SK-N-SH treated with all-trans-retinoic acid at 6 μM for 48 hours (cell line): ENCODE results near the gene MYBPC3.

Experiments used
- BACH2 ChIP-seq: fragments of 250-450 bp; sonication (Bioruptor Pico); IDR thresholded peaks from 2 replicates; pipeline ENCODE4 v1.9.0; 2021; ENCODE audit warnings: mild to moderate bottlenecking, borderline replicate concordance
- CSDC2 ChIP-seq: fragments of 250-450 bp; sonication (Bioruptor Pico); IDR thresholded peaks from 2 replicates; pipeline ENCODE4 v1.5.0; 2020; ENCODE audit warnings: mild to moderate bottlenecking, moderate library complexity
- ESRRG ChIP-seq: fragments of 250-450 bp; sonication (Bioruptor Pico); IDR thresholded peaks from 2 replicates; pipeline ENCODE4 v1.6.1; 2021; ENCODE audit warnings: mild to moderate bottlenecking
- OSR1 ChIP-seq: fragments of 250-450 bp; sonication (Bioruptor Pico); IDR thresholded peaks from 2 replicates; pipeline ENCODE4 v1.8.0; 2022; ENCODE audit warnings: moderate library complexity, mild to moderate bottlenecking, inconsistent platforms
- PPARA ChIP-seq: fragments of 250-450 bp; sonication (Bioruptor Pico); IDR thresholded peaks from 2 replicates; pipeline ENCODE4 v1.5.0; 2020; ENCODE audit warnings: mild to moderate bottlenecking, borderline replicate concordance
- TOX ChIP-seq: fragments of 250-450 bp; sonication (Bioruptor Pico); IDR thresholded peaks from 2 replicates; pipeline ENCODE4 v1.8.0; 2021; ENCODE audit warnings: mild to moderate bottlenecking, moderate library complexity, borderline replicate concordance
- ZFP3 ChIP-seq: fragments of 250-450 bp; sonication (Bioruptor Pico); IDR thresholded peaks from 2 replicates; pipeline ENCODE4 v1.5.0; 2020; ENCODE audit warnings: mild to moderate bottlenecking, moderate library complexity
- ZFP30 ChIP-seq: fragments of 450-650 bp; formaldehyde crosslinking; IDR thresholded peaks from 2 replicates; pipeline ENCODE4 v1.5.0; 2022; ENCODE audit warnings: mild to moderate bottlenecking, moderate library complexity
- ZNF565 ChIP-seq: fragments of 450-650 bp; formaldehyde crosslinking; conservative IDR thresholded peaks from 2 replicates; pipeline ENCODE4 v1.5.0; 2020; ENCODE audit warnings: low read depth, mild to moderate bottlenecking, moderate library complexity
- ZNF70 ChIP-seq: fragments of 450-650 bp; formaldehyde crosslinking; IDR thresholded peaks from 2 replicates; pipeline ENCODE4 v1.5.0; 2020; ENCODE audit warnings: mild to moderate bottlenecking, moderate library complexity
- ZNF8 ChIP-seq: fragments of 450-650 bp; formaldehyde crosslinking; IDR thresholded peaks from 2 replicates; pipeline ENCODE4 v1.5.0; 2020; ENCODE audit warnings: mild to moderate bottlenecking, moderate library complexity
- TF ChIP-seq, protein P1 (sequence below): fragments of 250-450 bp; sonication (Bioruptor Pico); IDR thresholded peaks from 2 replicates; pipeline ENCODE4 v1.8.0; 2020; ENCODE audit warnings: mild to moderate bottlenecking, moderate library complexity, borderline replicate concordance
- TF ChIP-seq, protein P2 (sequence below): fragments of 250-450 bp; sonication (Bioruptor Pico); IDR thresholded peaks from 2 replicates; pipeline ENCODE4 v1.8.0; 2021; ENCODE audit warnings: low read depth, mild to moderate bottlenecking, moderate library complexity, borderline replicate concordance
- TF ChIP-seq, protein P3 (sequence below): fragments of 250-450 bp; sonication (Bioruptor Pico); IDR thresholded peaks from 2 replicates; pipeline ENCODE4 v1.5.1; 2020; ENCODE audit warnings: low read depth, mild to moderate bottlenecking, moderate library complexity

DNA sequence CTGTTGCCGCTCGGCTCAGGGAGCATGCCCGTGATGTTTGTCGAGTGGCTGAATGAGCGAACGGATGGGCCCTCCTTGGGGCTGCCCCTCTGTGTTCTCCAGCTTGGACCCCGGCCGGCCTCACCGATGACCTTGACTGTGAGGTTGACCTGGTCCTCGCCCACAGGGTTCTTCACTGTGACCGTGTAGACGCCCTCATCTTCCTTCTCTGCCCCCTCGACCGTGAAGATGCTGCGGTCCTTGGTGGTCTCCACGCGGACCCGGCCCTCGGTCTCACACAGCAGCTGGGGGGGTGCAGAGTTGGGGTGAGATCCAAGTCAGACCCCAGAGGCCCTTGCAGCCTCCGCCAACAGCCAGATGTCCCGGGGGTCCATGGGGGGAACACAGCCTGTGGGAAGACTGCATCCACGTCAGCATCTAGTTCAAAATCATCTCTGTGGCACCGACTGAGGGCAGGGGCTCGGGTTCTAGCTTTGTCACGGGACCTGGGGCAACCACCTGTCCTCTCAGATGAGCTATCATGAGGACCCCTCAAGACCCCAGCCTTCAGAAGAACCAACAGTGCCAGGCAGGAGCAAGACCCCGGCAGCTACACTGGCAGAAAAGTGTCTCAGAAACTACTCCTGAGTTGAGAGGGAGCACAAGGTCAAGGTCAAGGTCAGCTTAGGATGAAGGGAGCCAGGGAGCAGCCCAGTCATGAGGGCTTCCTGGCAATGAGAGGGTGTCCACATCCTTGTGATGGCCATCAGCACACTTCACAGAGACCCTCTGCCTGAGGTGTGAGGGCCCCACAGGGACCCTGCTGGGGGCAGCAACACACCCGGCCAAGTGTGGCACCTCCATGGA lies 13.9 kb downstream of the MYBPC3 start:
- TF ChIP-seq, protein P1, sequence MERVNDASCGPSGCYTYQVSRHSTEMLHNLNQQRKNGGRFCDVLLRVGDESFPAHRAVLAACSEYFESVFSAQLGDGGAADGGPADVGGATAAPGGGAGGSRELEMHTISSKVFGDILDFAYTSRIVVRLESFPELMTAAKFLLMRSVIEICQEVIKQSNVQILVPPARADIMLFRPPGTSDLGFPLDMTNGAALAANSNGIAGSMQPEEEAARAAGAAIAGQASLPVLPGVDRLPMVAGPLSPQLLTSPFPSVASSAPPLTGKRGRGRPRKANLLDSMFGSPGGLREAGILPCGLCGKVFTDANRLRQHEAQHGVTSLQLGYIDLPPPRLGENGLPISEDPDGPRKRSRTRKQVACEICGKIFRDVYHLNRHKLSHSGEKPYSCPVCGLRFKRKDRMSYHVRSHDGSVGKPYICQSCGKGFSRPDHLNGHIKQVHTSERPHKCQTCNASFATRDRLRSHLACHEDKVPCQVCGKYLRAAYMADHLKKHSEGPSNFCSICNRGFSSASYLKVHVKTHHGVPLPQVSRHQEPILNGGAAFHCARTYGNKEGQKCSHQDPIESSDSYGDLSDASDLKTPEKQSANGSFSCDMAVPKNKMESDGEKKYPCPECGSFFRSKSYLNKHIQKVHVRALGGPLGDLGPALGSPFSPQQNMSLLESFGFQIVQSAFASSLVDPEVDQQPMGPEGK = no peak
- TF ChIP-seq, protein P2, sequence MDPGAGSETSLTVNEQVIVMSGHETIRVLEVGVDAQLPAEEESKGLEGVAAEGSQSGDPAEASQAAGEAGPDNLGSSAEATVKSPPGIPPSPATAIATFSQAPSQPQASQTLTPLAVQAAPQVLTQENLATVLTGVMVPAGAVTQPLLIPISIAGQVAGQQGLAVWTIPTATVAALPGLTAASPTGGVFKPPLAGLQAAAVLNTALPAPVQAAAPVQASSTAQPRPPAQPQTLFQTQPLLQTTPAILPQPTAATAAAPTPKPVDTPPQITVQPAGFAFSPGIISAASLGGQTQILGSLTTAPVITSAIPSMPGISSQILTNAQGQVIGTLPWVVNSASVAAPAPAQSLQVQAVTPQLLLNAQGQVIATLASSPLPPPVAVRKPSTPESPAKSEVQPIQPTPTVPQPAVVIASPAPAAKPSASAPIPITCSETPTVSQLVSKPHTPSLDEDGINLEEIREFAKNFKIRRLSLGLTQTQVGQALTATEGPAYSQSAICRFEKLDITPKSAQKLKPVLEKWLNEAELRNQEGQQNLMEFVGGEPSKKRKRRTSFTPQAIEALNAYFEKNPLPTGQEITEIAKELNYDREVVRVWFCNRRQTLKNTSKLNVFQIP (CRISPR knock-in tag) = no peak
- no peak for TF ChIP-seq ZNF565
- TF ChIP-seq ZNF70 = no peak
- no peak for TF ChIP-seq ZNF8 (CRISPR knock-in tag)
- TF ChIP-seq OSR1 = no peak
- TF ChIP-seq CSDC2 (CRISPR knock-in tag) = no peak
- no peak for TF ChIP-seq PPARA (CRISPR knock-in tag)
- no peak for TF ChIP-seq ESRRG (CRISPR knock-in tag)
- no peak for TF ChIP-seq TOX
- TF ChIP-seq, protein P3, sequence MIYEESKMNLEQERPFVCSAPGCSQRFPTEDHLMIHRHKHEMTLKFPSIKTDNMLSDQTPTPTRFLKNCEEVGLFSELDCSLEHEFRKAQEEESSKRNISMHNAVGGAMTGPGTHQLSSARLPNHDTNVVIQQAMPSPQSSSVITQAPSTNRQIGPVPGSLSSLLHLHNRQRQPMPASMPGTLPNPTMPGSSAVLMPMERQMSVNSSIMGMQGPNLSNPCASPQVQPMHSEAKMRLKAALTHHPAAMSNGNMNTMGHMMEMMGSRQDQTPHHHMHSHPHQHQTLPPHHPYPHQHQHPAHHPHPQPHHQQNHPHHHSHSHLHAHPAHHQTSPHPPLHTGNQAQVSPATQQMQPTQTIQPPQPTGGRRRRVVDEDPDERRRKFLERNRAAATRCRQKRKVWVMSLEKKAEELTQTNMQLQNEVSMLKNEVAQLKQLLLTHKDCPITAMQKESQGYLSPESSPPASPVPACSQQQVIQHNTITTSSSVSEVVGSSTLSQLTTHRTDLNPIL = no peak
- TF ChIP-seq ZFP3 (CRISPR knock-in tag) = no peak
- TF ChIP-seq ZFP30 = no peak
- TF ChIP-seq BACH2 = no peak
